Stomach (tissue), 4 donors: ENCODE measurements around the gene SCYGR4.

Experiments
- POLR2A ChIP-seq, 4 donors: fragments of 450-650 bp; IDR thresholded peaks; one replicate each; pipeline ENCODE4 v1.6.1; 2016; ENCODE audit warnings: antibody characterized with exemption in 4 of 4, control low read depth in 2 of 4, mild to moderate bottlenecking in 1 of 4, moderate library complexity in 1 of 4
- POLR2AphosphoS5 ChIP-seq, 3 donors: sonication (generic); formaldehyde crosslinking; IDR thresholded peaks; one replicate each; pipeline ENCODE4 v1.6.1; 2016; ENCODE audit warnings: antibody characterized with exemption in 3 of 3
- TF ChIP-seq, protein P1 (sequence below), 7 experiments: fragments of 450-650 bp in 4 of 7; fragments of 200-600 bp in 3 of 7; sonication (generic) in 3 of 7; IDR thresholded peaks; one replicate each; pipeline ENCODE4 v1.5.1; 2016 to 2019; ENCODE audit warnings: antibody characterized with exemption in 7 of 7, control low read depth in 2 of 7, mild to moderate bottlenecking in 1 of 7

DNA sequence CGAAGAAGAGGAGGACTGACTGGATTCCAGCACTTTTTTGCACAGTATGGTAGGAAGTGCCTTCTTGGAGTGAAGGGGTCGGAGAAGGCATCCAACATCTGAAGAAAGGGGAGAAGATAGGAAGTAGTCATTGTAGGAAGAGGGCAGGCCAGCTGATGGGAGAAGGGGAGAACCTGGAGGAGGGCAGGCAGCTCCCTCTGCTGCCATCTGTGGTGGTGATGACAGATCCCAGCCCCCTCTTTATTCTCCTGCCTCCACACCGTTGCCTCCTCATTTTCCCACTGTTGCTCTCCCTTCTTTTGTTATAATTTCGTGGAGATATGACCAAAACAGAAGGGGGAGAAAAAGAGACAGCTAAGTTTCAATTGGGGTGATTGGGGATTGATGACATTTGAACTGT, 21.5 kb upstream of the SCYGR4 start:
- no peak for TF ChIP-seq POLR2A (IDR thresholded peaks at IDR 0.05)
- TF ChIP-seq, protein P1, sequence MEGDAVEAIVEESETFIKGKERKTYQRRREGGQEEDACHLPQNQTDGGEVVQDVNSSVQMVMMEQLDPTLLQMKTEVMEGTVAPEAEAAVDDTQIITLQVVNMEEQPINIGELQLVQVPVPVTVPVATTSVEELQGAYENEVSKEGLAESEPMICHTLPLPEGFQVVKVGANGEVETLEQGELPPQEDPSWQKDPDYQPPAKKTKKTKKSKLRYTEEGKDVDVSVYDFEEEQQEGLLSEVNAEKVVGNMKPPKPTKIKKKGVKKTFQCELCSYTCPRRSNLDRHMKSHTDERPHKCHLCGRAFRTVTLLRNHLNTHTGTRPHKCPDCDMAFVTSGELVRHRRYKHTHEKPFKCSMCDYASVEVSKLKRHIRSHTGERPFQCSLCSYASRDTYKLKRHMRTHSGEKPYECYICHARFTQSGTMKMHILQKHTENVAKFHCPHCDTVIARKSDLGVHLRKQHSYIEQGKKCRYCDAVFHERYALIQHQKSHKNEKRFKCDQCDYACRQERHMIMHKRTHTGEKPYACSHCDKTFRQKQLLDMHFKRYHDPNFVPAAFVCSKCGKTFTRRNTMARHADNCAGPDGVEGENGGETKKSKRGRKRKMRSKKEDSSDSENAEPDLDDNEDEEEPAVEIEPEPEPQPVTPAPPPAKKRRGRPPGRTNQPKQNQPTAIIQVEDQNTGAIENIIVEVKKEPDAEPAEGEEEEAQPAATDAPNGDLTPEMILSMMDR (IDR thresholded peaks at IDR 0.05), result no peak
- no peak for TF ChIP-seq POLR2AphosphoS5 (IDR thresholded peaks at IDR 0.05)
